Mesothelial cell of epicardium (in vitro differentiated cells): ENCODE results near the gene CEP55. TPM values are rescaled to one million over a fixed set of nuclear protein-coding genes. Genes with fewer than 3 reads are reported as not detected.

ENCODE experiments used
- DNase-seq, 2 experiments: peaks; one replicate each; pipeline ENCODE4 v3.0.0; 2021; ENCODE audit warnings: low spot score in 2 of 2; ENCODE audit not compliant: unreplicated experiment in 2 of 2
- H3K27ac Mint-ChIP-seq: 2 replicates; pipeline ENCODE4 v1.8.0; 2021; ENCODE audit warnings: mixed read lengths
- H3K27me3 Mint-ChIP-seq: 2 replicates; pipeline ENCODE4 v1.8.0; 2021; ENCODE audit warnings: low read depth, mixed read lengths
- H3K36me3 Mint-ChIP-seq: 2 replicates; pipeline ENCODE4 v1.8.0; 2021; ENCODE audit warnings: mixed read lengths
- H3K4me1 Mint-ChIP-seq: 2 replicates; pipeline ENCODE4 v1.8.0; 2021; ENCODE audit warnings: mixed read lengths
- H3K4me3 Mint-ChIP-seq: 2 replicates; pipeline ENCODE4 v1.8.0; 2021; ENCODE audit warnings: mild to moderate bottlenecking, moderate library complexity, mixed read lengths
- H3K9me3 Mint-ChIP-seq: 2 replicates; pipeline ENCODE4 v1.8.0; 2021; ENCODE audit warnings: mixed read lengths
- total RNA-seq: library from RNA; stranded (reverse); gene quantifications from 3 replicates; pipeline ENCODE4 v1.2.1, GENCODE V29; 2021
- TF ChIP-seq, protein P1 (sequence below): fragments of 200-600 bp; sonication (generic); IDR thresholded peaks from one replicate; pipeline ENCODE4 v1.5.0; 2021; ENCODE audit warnings: antibody characterized with exemption; ENCODE audit not compliant: unreplicated experiment

Gene CEP55
- total RNA-seq, 1 donor from 2014 or later: 6.3 TPM

DNA sequence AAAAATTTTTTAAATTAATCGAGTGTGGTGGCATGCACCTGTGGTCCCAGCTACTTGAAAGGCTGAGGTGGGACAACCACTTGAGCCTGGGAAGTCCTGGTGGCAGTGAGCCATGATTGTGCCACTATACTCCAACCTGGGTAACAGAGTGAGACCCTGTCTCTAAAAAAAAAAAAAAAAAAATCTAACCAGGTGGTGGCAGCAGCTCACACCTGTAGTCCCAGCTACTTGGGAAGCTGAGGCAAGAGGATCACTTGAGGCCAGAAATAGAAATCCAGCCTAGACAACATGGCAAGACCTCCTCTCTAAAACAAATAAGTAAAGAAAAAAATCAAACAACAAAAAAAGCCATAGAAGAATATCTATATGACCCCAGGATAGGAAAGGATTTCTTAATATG, 10.7 kb upstream of the CEP55 start:
- H3K36me3 Mint-ChIP-seq: no peaks in the 10 kb centered on the region
- no peak overlapping the region for H3K4me3 Mint-ChIP-seq
- no peaks in the 10 kb centered on the region for H3K27me3 Mint-ChIP-seq
- TF ChIP-seq, protein P1, sequence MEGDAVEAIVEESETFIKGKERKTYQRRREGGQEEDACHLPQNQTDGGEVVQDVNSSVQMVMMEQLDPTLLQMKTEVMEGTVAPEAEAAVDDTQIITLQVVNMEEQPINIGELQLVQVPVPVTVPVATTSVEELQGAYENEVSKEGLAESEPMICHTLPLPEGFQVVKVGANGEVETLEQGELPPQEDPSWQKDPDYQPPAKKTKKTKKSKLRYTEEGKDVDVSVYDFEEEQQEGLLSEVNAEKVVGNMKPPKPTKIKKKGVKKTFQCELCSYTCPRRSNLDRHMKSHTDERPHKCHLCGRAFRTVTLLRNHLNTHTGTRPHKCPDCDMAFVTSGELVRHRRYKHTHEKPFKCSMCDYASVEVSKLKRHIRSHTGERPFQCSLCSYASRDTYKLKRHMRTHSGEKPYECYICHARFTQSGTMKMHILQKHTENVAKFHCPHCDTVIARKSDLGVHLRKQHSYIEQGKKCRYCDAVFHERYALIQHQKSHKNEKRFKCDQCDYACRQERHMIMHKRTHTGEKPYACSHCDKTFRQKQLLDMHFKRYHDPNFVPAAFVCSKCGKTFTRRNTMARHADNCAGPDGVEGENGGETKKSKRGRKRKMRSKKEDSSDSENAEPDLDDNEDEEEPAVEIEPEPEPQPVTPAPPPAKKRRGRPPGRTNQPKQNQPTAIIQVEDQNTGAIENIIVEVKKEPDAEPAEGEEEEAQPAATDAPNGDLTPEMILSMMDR: no peak
- H3K9me3 Mint-ChIP-seq: no peaks in the 10 kb centered on the region
- H3K27ac Mint-ChIP-seq: no peak overlapping the region
- peaks cover 15% of the 10 kb centered on the region for H3K4me1 Mint-ChIP-seq
- DNase-seq: no peak

DNA sequence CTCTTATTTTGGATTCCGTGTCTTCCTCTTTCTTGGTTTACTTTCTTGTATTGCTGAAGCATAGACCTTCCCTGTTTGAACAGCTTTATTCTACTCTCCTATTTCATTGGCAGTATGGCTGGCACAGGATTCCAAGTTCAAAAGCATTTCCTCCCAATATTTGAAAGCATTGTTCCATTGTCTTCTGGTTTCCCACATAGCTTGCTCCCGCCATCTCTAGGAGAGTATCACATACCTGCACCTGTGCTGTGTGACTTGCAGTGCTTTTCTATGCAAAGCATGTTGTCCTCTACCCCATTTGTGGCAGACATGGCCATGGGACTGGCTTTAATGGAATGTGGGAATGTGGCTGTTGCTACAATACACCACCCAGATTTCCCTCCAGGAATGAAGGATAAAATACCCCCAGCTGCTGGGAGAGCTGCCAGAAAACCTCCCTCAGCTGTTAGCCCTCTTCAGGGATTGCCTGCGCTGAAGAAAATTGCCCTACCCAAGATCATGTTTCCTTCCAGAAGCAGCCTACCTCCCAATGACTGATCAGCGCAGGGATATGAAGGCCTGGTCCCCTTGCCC, 7.4 kb upstream of the CEP55 start:
- no peak overlapping the region for H3K4me3 Mint-ChIP-seq
- H3K36me3 Mint-ChIP-seq: no peaks in the 10 kb centered on the region
- peaks cover 1% of the 10 kb centered on the region for H3K27me3 Mint-ChIP-seq
- peaks cover 5% of the 10 kb centered on the region for H3K4me1 Mint-ChIP-seq
- TF ChIP-seq, protein P1: no peak
- no peak overlapping the region for H3K27ac Mint-ChIP-seq
- no peaks in the 10 kb centered on the region for H3K9me3 Mint-ChIP-seq
- no peak for DNase-seq

DNA sequence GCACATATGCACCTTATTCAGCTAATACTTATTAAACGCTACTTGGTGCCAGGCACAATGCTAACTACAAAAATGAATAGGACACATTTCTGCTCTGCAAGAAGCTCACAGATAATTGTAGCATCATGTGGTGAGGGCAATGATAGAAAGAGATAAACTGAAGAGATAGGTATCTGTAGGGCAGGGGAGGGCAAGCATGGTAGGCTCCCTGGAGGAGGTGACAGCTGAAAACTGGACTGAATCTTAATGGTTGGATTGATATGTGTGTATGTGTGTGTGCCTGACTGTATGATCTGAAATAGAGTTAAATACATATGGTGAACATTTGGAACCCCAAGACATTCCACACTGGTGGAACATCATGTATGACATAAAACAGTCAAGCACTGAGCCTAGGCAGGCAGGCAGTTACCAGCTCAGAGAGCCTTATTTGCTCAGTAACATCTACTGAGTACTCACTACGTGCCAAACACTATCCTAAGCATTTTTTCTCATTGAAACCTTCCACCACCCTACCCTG, 4.8 kb upstream of the CEP55 start:
- Mint-ChIP-seq H3K4me1 (peaks cover 3% of the 10 kb centered on the region), H3K27ac (no peak overlapping the region), H3K27me3 (peaks cover 8% of the 10 kb centered on the region), H3K9me3 (no peaks in the 10 kb centered on the region), H3K4me3 (no peak overlapping the region), H3K36me3 (no peaks in the 10 kb centered on the region)
- TF ChIP-seq, protein P1: no peak
- no peak for DNase-seq

DNA sequence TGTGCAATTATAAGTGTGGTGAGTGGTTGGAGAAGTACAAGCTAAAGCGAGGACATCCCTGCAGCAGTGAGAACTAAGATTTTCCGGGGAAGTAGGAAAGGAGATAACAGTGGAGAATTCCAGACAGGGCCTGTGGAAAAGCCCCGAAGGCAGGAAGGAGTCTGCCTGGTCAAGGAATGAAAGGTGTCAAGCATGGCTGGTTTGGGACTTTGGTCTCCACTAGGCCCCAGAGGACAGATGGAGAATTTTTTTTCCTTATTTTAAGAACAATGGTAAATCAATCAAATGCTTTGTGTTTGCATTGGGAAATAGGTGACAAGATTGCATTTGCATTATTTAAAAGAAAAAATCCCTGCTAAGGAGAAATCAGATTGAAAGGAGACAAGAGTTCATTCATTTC, 3.2 kb upstream of the CEP55 start:
- Mint-ChIP-seq H3K27ac (no peak overlapping the region), H3K4me1 (peaks cover 13% of the 10 kb centered on the region), H3K36me3 (no peaks in the 10 kb centered on the region), H3K27me3 (peaks cover 8% of the 10 kb centered on the region), H3K9me3 (no peaks in the 10 kb centered on the region), H3K4me3 (no peak overlapping the region)
- TF ChIP-seq, protein P1: no peak
- no peak for DNase-seq

DNA sequence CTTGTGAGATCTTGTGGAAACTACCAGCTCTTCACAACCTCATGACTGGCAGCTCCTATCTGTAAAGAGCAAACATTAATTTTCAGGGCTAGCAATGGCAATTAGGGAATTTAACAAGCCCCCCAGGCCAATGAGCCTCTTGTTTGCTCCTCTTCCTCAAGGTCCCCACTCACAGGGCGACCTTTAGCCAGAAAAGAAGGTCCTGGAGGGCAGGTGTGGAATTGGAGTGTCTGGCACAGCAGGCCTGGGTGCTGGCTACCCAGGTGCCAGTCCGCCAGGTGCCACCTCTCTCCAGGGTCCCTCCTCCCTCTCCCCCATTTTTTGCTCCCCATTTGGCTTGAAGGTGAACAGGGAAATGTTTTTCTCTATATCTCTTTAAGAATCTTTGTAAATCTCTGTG, 1.9 kb upstream of the CEP55 start:
- DNase-seq: no peak
- H3K4me3 Mint-ChIP-seq: no peak overlapping the region
- no peaks in the 10 kb centered on the region for H3K36me3 Mint-ChIP-seq
- peaks cover 17% of the 10 kb centered on the region for H3K4me1 Mint-ChIP-seq
- TF ChIP-seq, protein P1: no peak
- peaks cover 8% of the 10 kb centered on the region for H3K27me3 Mint-ChIP-seq
- no peak overlapping the region for H3K27ac Mint-ChIP-seq
- no peaks in the 10 kb centered on the region for H3K9me3 Mint-ChIP-seq
